SK-N-SH (cell line): ENCODE data around the gene TKT. TPM values are rescaled to one million over a fixed set of nuclear protein-coding genes. Genes with fewer than 3 reads are reported as not detected.

Experiments
- CTCF ChIA-PET: fragments of 300-600, 350-600 bp; formaldehyde crosslinking; extraction: SDS; loops from one replicate; lab custom pipeline; 2021; lab: Yijun Ruan, JAX
- POLR2A ChIA-PET: fragments of 350-600 bp; sonication (Branson Sonifier 250); formaldehyde crosslinking; extraction: SDS; loops from one replicate; lab custom pipeline; 2020; ENCODE audit warnings: antibody characterized with exemption, inconsistent platforms; lab: Yijun Ruan, JAX
- DNase-seq: peaks from one replicate; pipeline ENCODE4 v3.0.0; 2012
- H2AFZ ChIP-seq: fragments of 200-600 bp; sonication (generic); 2 replicates; pipeline ENCODE4 v1.8.1; 2016; ENCODE audit warnings: antibody characterized with exemption, mild to moderate bottlenecking, low read depth
- H3F3A ChIP-seq: fragments of 200-600 bp; sonication (generic); replicated peaks from 2 replicates; pipeline ENCODE3; 2016; ENCODE audit warnings: antibody characterized with exemption, mild to moderate bottlenecking; ENCODE audit not compliant: insufficient read depth
- H3K27ac ChIP-seq, 2 experiments: fragments of 200-500 bp in 1 of 2; fragments of 200-600 bp in 1 of 2; sonication (Bioruptor generic) in 1 of 2; sonication (generic), shearing (Covaris generic) in 1 of 2; 2 replicates each; pipeline versions ENCODE4 v1.5.1 to v1.6.1; 2014 to 2016; ENCODE audit warnings: low read depth in 2 of 2, inconsistent platforms in 1 of 2, low read length in 1 of 2, mild to moderate bottlenecking in 1 of 2, mixed read lengths in 1 of 2
- H3K27me3 ChIP-seq: fragments of 200-600 bp; sonication (generic), shearing (Covaris generic); 2 replicates; pipeline ENCODE4 v1.6.1; 2016; ENCODE audit warnings: mixed run types; ENCODE audit not compliant: insufficient read depth
- H3K36me3 ChIP-seq, 2 experiments: fragments of 200-500 bp in 1 of 2; fragments of 200-600 bp in 1 of 2; sonication (Bioruptor generic) in 1 of 2; sonication (generic) in 1 of 2; replicated peaks in 1 of 2; 2 replicates each; pipeline versions ENCODE3 to v1.5.1; 2014 to 2016; ENCODE audit warnings: low read length in 1 of 2, mild to moderate bottlenecking in 1 of 2; ENCODE audit not compliant: insufficient read depth in 2 of 2, control insufficient read depth in 1 of 2
- H3K4me1 ChIP-seq, 2 experiments: fragments of 200-500 bp in 1 of 2; fragments of 200-600 bp in 1 of 2; sonication (Bioruptor generic) in 1 of 2; sonication (generic), shearing (Covaris generic) in 1 of 2; 2 replicates each; pipeline versions ENCODE4 v1.5.1 to v1.6.1; 2014 to 2016; ENCODE audit warnings: low read depth in 1 of 2, low read length in 1 of 2, mixed run types in 1 of 2; ENCODE audit not compliant: insufficient read depth in 2 of 2, control insufficient read depth in 1 of 2
- H3K4me2 ChIP-seq: fragments of 200-600 bp; sonication (generic), shearing (Covaris generic); 2 replicates; pipeline ENCODE4 v1.6.1; 2017; ENCODE audit warnings: mixed run types
- H3K4me3 ChIP-seq, 2 experiments: fragments of 200-500 bp in 1 of 2; fragments of 200-600 bp in 1 of 2; sonication (Bioruptor generic) in 1 of 2; sonication (generic), shearing (Covaris generic) in 1 of 2; 2 replicates each; pipeline versions ENCODE4 v1.5.1 to v1.8.1; 2014 to 2016; ENCODE audit warnings: low read depth in 2 of 2, inconsistent platforms in 1 of 2, low read length in 1 of 2, mild to moderate bottlenecking in 1 of 2, mixed read lengths in 1 of 2, moderate library complexity in 1 of 2
- H3K79me2 ChIP-seq: fragments of 200-600 bp; sonication (generic); 2 replicates; pipeline ENCODE4 v1.8.1; 2017; ENCODE audit warnings: mild to moderate bottlenecking; ENCODE audit not compliant: insufficient read depth
- H3K9ac ChIP-seq: fragments of 200-600 bp; sonication (generic); 2 replicates; pipeline ENCODE4 v1.6.1; 2017; ENCODE audit warnings: mixed run types
- H3K9me2 ChIP-seq: fragments of 200-600 bp; sonication (generic); 2 replicates; pipeline ENCODE4 v1.6.1; 2017; ENCODE audit warnings: mixed run types
- H3K9me3 ChIP-seq: fragments of 200-600 bp; sonication (generic); 2 replicates; pipeline ENCODE4 v1.6.1; 2017; ENCODE audit warnings: mixed run types, mild to moderate bottlenecking, moderate library complexity
- H4K20me1 ChIP-seq: fragments of 200-600 bp; sonication (generic); 2 replicates; pipeline ENCODE4 v1.6.1; 2017; ENCODE audit warnings: mild to moderate bottlenecking, mixed run types; ENCODE audit not compliant: insufficient read depth
- ELF1 ChIP-seq: IDR thresholded peaks from 2 replicates; pipeline ENCODE4 v1.4.0; 2012
- EZH2phosphoT487 ChIP-seq: fragments of 200-600 bp; sonication (generic); IDR thresholded peaks from 2 replicates; pipeline ENCODE4 v1.6.1; 2017; ENCODE audit warnings: low read depth, mixed run types, mild to moderate bottlenecking, antibody characterized with exemption, moderate library complexity, borderline replicate concordance
- FOXJ3 ChIP-seq: sonication (generic); formaldehyde crosslinking; IDR thresholded peaks from 2 replicates; pipeline ENCODE4 v1.5.1; 2020; ENCODE audit warnings: mild to moderate bottlenecking, missing genetic modification reagents
- FOXM1 ChIP-seq: IDR thresholded peaks from 2 replicates; pipeline ENCODE4 v1.4.0; 2012; ENCODE audit warnings: low read depth, mild to moderate bottlenecking
- GABPA ChIP-seq: IDR thresholded peaks from 2 replicates; pipeline ENCODE4 v1.4.0; 2012; ENCODE audit warnings: low read depth, mild to moderate bottlenecking
- GATA2 ChIP-seq: sonication (generic); formaldehyde crosslinking; IDR thresholded peaks from 2 replicates; pipeline ENCODE4 v1.5.0; 2020; ENCODE audit warnings: mild to moderate bottlenecking, missing genetic modification reagents
- JUND ChIP-seq: IDR thresholded peaks from 2 replicates; pipeline ENCODE4 v1.4.0; 2012
- MXI1 ChIP-seq: IDR thresholded peaks from 2 replicates; pipeline ENCODE4 v1.6.1; 2012; ENCODE audit warnings: mild to moderate bottlenecking, low read depth, low read length, improper control_type of control experiment
- NFIC ChIP-seq: IDR thresholded peaks from 2 replicates; pipeline ENCODE4 v1.4.0; 2012; ENCODE audit warnings: borderline replicate concordance
- NRF1 ChIP-seq: IDR thresholded peaks from 2 replicates; pipeline ENCODE4 v1.6.1; 2012; ENCODE audit warnings: low read depth, mild to moderate bottlenecking, low read length
- POLR2AphosphoS5 ChIP-seq: IDR thresholded peaks from 2 replicates; pipeline ENCODE4 v1.6.1; 2012; ENCODE audit warnings: low read depth, low read length
- RXRA ChIP-seq: IDR thresholded peaks from 2 replicates; pipeline ENCODE4 v1.4.0; 2012; ENCODE audit warnings: low read depth, mild to moderate bottlenecking, borderline replicate concordance
- SMC3 ChIP-seq: IDR thresholded peaks from 2 replicates; pipeline ENCODE4 v1.6.1; 2012; ENCODE audit warnings: low read depth, low read length, improper control_type of control experiment
- TCF12 ChIP-seq: IDR thresholded peaks from 2 replicates; pipeline ENCODE4 v1.4.0; 2012
- TEAD4 ChIP-seq: IDR thresholded peaks from 2 replicates; pipeline ENCODE4 v1.4.0; 2012; ENCODE audit warnings: mild to moderate bottlenecking, borderline replicate concordance; ENCODE audit not compliant: insufficient read depth
- USF2 ChIP-seq: fragments of 150-350 bp; IDR thresholded peaks from 2 replicates; pipeline ENCODE4 v1.6.1; 2017; ENCODE audit warnings: antibody characterized with exemption, low read length, low read depth, borderline replicate concordance
- YY1 ChIP-seq: IDR thresholded peaks from 2 replicates; pipeline ENCODE4 v1.4.0; 2012; ENCODE audit warnings: low read depth, mild to moderate bottlenecking
- WGBS: methylation state at CpG from one replicate; pipeline ENCODE4 v1.1.6; 2017; ENCODE audit warnings: low lambda C conversion rate; 5-methylcytosine and 5-hydroxymethylcytosine counted together
- polyA plus RNA-seq, 3 experiments: library from polyadenylated mRNA; depleted of rRNA; stranded (reverse); fragments of >200 nt; gene quantifications; 2 replicates each; pipeline ENCODE4 v1.2.3, GENCODE V29; 2012
- TF ChIP-seq, protein P1 (sequence below): fragments of 200-600 bp; sonication (generic); IDR thresholded peaks from 2 replicates; pipeline ENCODE4 v1.6.1; 2017; ENCODE audit warnings: antibody characterized with exemption, mild to moderate bottlenecking, moderate library complexity
- TF ChIP-seq, protein P2 (sequence below): IDR thresholded peaks from 2 replicates; pipeline ENCODE4 v1.4.0; 2012; ENCODE audit warnings: low read depth
- TF ChIP-seq, protein P3 (sequence below): IDR thresholded peaks from 2 replicates; pipeline ENCODE4 v1.6.1; 2012; ENCODE audit warnings: mild to moderate bottlenecking, low read depth, low read length, moderate library complexity

Gene TKT
- polyA plus RNA-seq, 1 of the 3 experiments (the other 2 are of a cell fraction): 144 TPM

DNA sequence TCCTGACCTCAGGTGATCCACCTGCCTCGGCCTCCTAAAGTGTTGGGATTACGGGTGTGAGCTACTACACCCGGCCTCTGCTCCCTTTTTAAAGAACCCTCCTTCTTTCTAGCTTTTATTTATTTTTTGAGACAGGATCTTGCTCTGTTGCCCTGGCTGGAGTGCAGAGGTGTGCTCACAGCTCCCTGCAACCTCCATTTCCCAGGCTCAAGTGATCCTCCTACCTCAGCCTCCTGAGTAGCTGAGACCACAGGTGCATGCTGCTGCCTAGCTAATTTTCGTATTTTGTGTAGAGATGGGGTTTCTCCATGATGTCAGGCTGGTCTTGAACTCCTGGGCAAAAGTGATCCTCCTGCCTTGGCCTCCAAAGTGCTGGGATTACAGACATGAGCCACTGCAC, 34.5 kb downstream of the TKT start:
- Histone ChIP-seq H3K4me2 (no peak overlapping the region), H3K4me1 (no peaks in the 10 kb centered on the region), H3K36me3 (peaks cover 15 to 38% of the 10 kb centered on the region in 2 experiments), H3K4me3 (no peak overlapping the region), H3K9ac (no peak overlapping the region), H4K20me1 (no peaks in the 10 kb centered on the region), H3F3A (peaks cover 17% of the 10 kb centered on the region), H3K9me3 (no peaks in the 10 kb centered on the region), H3K27me3 (no peaks in the 10 kb centered on the region), H2AFZ (no peak overlapping the region), H3K27ac (no peak overlapping the region), H3K79me2 (no peaks in the 10 kb centered on the region), H3K9me2 (no peaks in the 10 kb centered on the region)
- ChIA-PET CTCF (interaction anchor here (4.1 kb wide), 1 partner anchor 25 kb away, joined by 18 read pairs; no protein-coding TSS in a partner anchor), POLR2A (no interaction called here)
- no peak for TF ChIP-seq GABPA
- no peak for TF ChIP-seq YY1
- TF ChIP-seq FOXJ3: no peak
- TF ChIP-seq, protein P1, sequence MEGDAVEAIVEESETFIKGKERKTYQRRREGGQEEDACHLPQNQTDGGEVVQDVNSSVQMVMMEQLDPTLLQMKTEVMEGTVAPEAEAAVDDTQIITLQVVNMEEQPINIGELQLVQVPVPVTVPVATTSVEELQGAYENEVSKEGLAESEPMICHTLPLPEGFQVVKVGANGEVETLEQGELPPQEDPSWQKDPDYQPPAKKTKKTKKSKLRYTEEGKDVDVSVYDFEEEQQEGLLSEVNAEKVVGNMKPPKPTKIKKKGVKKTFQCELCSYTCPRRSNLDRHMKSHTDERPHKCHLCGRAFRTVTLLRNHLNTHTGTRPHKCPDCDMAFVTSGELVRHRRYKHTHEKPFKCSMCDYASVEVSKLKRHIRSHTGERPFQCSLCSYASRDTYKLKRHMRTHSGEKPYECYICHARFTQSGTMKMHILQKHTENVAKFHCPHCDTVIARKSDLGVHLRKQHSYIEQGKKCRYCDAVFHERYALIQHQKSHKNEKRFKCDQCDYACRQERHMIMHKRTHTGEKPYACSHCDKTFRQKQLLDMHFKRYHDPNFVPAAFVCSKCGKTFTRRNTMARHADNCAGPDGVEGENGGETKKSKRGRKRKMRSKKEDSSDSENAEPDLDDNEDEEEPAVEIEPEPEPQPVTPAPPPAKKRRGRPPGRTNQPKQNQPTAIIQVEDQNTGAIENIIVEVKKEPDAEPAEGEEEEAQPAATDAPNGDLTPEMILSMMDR: no peak
- no peak for TF ChIP-seq SMC3
- TF ChIP-seq MXI1: no peak
- TF ChIP-seq JUND: no peak
- no peak for TF ChIP-seq USF2
- TF ChIP-seq TEAD4: no peak
- no peak for TF ChIP-seq NFIC
- TF ChIP-seq EZH2phosphoT487: no peak
- TF ChIP-seq FOXM1: no peak
- no peak for TF ChIP-seq RXRA
- TF ChIP-seq POLR2AphosphoS5: no peak
- TF ChIP-seq, protein P2, sequence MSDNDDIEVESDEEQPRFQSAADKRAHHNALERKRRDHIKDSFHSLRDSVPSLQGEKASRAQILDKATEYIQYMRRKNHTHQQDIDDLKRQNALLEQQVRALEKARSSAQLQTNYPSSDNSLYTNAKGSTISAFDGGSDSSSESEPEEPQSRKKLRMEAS: no peak
- TF ChIP-seq GATA2 (CRISPR knock-in tag): no peak
- TF ChIP-seq, protein P3, sequence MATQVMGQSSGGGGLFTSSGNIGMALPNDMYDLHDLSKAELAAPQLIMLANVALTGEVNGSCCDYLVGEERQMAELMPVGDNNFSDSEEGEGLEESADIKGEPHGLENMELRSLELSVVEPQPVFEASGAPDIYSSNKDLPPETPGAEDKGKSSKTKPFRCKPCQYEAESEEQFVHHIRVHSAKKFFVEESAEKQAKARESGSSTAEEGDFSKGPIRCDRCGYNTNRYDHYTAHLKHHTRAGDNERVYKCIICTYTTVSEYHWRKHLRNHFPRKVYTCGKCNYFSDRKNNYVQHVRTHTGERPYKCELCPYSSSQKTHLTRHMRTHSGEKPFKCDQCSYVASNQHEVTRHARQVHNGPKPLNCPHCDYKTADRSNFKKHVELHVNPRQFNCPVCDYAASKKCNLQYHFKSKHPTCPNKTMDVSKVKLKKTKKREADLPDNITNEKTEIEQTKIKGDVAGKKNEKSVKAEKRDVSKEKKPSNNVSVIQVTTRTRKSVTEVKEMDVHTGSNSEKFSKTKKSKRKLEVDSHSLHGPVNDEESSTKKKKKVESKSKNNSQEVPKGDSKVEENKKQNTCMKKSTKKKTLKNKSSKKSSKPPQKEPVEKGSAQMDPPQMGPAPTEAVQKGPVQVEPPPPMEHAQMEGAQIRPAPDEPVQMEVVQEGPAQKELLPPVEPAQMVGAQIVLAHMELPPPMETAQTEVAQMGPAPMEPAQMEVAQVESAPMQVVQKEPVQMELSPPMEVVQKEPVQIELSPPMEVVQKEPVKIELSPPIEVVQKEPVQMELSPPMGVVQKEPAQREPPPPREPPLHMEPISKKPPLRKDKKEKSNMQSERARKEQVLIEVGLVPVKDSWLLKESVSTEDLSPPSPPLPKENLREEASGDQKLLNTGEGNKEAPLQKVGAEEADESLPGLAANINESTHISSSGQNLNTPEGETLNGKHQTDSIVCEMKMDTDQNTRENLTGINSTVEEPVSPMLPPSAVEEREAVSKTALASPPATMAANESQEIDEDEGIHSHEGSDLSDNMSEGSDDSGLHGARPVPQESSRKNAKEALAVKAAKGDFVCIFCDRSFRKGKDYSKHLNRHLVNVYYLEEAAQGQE: no peak
- no peak for TF ChIP-seq TCF12
- no peak for TF ChIP-seq NRF1
- no peak for TF ChIP-seq ELF1
- 93% methylated on average over 4 of the region's 4 CpGs for WGBS
- no peak for DNase-seq
